Measurements from ENCODE around the gene OPCML. TPM values are rescaled to one million over a fixed set of nuclear protein-coding genes. Genes with fewer than 3 reads are reported as not detected.

The OPCML gene
- polyA plus RNA-seq, 1 donor from 2014 or later, result 11.6 TPM

- no peak overlapping the region for H3K4me2 ChIP-seq (ENCODE audit: low read length)
- H2AFZ ChIP-seq (ENCODE audit: low read depth, low read length), result no peak overlapping the region
- TF ChIP-seq MXI1 (conservative IDR thresholded peaks at IDR 0.05; ENCODE audit: poor library complexity, severe bottlenecking) (no peak), SMC3 (conservative IDR thresholded peaks at IDR 0.05; ENCODE audit: poor library complexity) (no peak), EP300 (conservative IDR thresholded peaks at IDR 0.05; ENCODE audit: poor library complexity, severe bottlenecking) (no peak), RAD21 (conservative IDR thresholded peaks at IDR 0.05) (no peak), EZH2 (IDR thresholded peaks at IDR 0.05; ENCODE audit: borderline replicate concordance, insufficient read depth, low read length, poor library complexity, severe bottlenecking) (no peak), TAF1 (IDR thresholded peaks at IDR 0.05; ENCODE audit: low read depth) (no peak), POLR2AphosphoS5 (IDR thresholded peaks at IDR 0.05) (no peak)
- TF ChIP-seq, protein P1, sequence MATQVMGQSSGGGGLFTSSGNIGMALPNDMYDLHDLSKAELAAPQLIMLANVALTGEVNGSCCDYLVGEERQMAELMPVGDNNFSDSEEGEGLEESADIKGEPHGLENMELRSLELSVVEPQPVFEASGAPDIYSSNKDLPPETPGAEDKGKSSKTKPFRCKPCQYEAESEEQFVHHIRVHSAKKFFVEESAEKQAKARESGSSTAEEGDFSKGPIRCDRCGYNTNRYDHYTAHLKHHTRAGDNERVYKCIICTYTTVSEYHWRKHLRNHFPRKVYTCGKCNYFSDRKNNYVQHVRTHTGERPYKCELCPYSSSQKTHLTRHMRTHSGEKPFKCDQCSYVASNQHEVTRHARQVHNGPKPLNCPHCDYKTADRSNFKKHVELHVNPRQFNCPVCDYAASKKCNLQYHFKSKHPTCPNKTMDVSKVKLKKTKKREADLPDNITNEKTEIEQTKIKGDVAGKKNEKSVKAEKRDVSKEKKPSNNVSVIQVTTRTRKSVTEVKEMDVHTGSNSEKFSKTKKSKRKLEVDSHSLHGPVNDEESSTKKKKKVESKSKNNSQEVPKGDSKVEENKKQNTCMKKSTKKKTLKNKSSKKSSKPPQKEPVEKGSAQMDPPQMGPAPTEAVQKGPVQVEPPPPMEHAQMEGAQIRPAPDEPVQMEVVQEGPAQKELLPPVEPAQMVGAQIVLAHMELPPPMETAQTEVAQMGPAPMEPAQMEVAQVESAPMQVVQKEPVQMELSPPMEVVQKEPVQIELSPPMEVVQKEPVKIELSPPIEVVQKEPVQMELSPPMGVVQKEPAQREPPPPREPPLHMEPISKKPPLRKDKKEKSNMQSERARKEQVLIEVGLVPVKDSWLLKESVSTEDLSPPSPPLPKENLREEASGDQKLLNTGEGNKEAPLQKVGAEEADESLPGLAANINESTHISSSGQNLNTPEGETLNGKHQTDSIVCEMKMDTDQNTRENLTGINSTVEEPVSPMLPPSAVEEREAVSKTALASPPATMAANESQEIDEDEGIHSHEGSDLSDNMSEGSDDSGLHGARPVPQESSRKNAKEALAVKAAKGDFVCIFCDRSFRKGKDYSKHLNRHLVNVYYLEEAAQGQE (IDR thresholded peaks at IDR 0.05; ENCODE audit: borderline replicate concordance), result no peak
- TF ChIP-seq, protein P2, sequence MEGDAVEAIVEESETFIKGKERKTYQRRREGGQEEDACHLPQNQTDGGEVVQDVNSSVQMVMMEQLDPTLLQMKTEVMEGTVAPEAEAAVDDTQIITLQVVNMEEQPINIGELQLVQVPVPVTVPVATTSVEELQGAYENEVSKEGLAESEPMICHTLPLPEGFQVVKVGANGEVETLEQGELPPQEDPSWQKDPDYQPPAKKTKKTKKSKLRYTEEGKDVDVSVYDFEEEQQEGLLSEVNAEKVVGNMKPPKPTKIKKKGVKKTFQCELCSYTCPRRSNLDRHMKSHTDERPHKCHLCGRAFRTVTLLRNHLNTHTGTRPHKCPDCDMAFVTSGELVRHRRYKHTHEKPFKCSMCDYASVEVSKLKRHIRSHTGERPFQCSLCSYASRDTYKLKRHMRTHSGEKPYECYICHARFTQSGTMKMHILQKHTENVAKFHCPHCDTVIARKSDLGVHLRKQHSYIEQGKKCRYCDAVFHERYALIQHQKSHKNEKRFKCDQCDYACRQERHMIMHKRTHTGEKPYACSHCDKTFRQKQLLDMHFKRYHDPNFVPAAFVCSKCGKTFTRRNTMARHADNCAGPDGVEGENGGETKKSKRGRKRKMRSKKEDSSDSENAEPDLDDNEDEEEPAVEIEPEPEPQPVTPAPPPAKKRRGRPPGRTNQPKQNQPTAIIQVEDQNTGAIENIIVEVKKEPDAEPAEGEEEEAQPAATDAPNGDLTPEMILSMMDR (IDR thresholded peaks at IDR 0.05; ENCODE audit: poor library complexity, severe bottlenecking), result no peak
- no peaks in the 10 kb centered on the region for H3K79me2 ChIP-seq (replicated peaks; ENCODE audit: insufficient read depth, low read length)
- no peaks in the 10 kb centered on the region for H3K27me3 ChIP-seq (ENCODE audit: insufficient read depth, low read depth, low read length)
- H3K9me2 ChIP-seq (ENCODE audit: insufficient read depth, low read length), result no peaks in the 10 kb centered on the region
- no peak overlapping the region for H3K27ac ChIP-seq (ENCODE audit: low read length)
- H3K9ac ChIP-seq (ENCODE audit: low read length), result no peak overlapping the region
- H3K9me3 ChIP-seq (ENCODE audit: low read length), result no peaks in the 10 kb centered on the region
- no peaks in the 10 kb centered on the region for H4K20me1 ChIP-seq (ENCODE audit: insufficient read depth)
- H3F3A ChIP-seq (ENCODE audit: insufficient read depth, low read length, poor library complexity, severe bottlenecking), result no peaks in the 10 kb centered on the region
- H3K36me3 ChIP-seq (ENCODE audit: insufficient read depth, low read length), result no peaks in the 10 kb centered on the region
- no peak overlapping the region for H3K4me3 ChIP-seq (ENCODE audit: low read length)
Observed at GRCh38 chr11:133115099-133115498, 417.2 kb downstream of the OPCML start.

GRCh38 chr11:133107763-133108162 lies 424.5 kb downstream of the OPCML start:
- no peak overlapping the region for H2AFZ ChIP-seq (ENCODE audit: low read depth, low read length)

More at GRCh38 chr11:133107763-133108162, 424.5 kb downstream of the OPCML start:
- no peak overlapping the region for H3K4me2 ChIP-seq (ENCODE audit: low read length)
- H3K9me3 ChIP-seq (ENCODE audit: low read length), result no peaks in the 10 kb centered on the region
- no peaks in the 10 kb centered on the region for H3K9me2 ChIP-seq (ENCODE audit: insufficient read depth, low read length)
- H3K36me3 ChIP-seq (ENCODE audit: insufficient read depth, low read length), result no peaks in the 10 kb centered on the region
- no peak overlapping the region for H3K9ac ChIP-seq (ENCODE audit: low read length)
- no peaks in the 10 kb centered on the region for H3F3A ChIP-seq (ENCODE audit: insufficient read depth, low read length, poor library complexity, severe bottlenecking)
- no peaks in the 10 kb centered on the region for H3K79me2 ChIP-seq (replicated peaks; ENCODE audit: insufficient read depth, low read length)
- no peaks in the 10 kb centered on the region for H3K27me3 ChIP-seq (ENCODE audit: insufficient read depth, low read depth, low read length)
- H3K27ac ChIP-seq (ENCODE audit: low read length), result no peak overlapping the region
- TF ChIP-seq EP300 (conservative IDR thresholded peaks at IDR 0.05; ENCODE audit: poor library complexity, severe bottlenecking), result no peak
- no peak for TF ChIP-seq TAF1 (IDR thresholded peaks at IDR 0.05; ENCODE audit: low read depth)
- TF ChIP-seq RAD21 (conservative IDR thresholded peaks at IDR 0.05), result no peak
- no peaks in the 10 kb centered on the region for H4K20me1 ChIP-seq (ENCODE audit: insufficient read depth)
- H3K4me3 ChIP-seq (ENCODE audit: low read length), result no peak overlapping the region
